Measurements from ENCODE around the gene GABPB1.

Gene GABPB1

GRCh38 chr15:50345298-50345697 is 9.7 kb downstream of the GABPB1 start:
- DNase-seq (ENCODE audit: extremely low read depth in 1 of 2, low read depth in 1 of 2): no peak

GRCh38 chr15:50344006-50344464 is 11.0 kb downstream of the GABPB1 start:
- no peak for DNase-seq (ENCODE audit: extremely low read depth in 1 of 2, low read depth in 1 of 2)

DNA sequence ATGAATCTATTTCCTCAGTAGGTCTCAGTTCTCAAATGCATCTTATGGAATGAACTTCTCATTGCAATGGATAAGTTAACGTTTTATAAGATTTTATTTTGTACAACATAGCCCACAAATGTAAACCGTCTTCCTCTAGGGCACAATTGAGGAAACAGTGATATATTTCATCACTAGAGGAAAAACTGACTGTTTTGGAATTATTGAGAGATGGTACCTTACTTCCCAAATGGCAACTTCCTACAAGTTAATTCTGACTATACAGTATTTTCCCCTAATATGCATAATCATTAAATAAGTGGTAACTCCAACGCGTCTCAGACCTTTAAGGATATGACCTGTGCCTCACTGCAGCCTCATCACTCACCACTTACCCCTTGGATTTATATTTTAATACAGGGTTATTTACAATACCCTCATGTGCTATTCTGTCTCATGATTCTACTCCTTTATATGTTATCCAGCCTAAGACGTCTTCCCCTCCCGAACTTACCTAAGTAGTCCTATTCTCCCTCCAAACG is 13.3 kb downstream of the GABPB1 start:
- DNase-seq (ENCODE audit: extremely low read depth in 1 of 2, low read depth in 1 of 2): no peak

DNA sequence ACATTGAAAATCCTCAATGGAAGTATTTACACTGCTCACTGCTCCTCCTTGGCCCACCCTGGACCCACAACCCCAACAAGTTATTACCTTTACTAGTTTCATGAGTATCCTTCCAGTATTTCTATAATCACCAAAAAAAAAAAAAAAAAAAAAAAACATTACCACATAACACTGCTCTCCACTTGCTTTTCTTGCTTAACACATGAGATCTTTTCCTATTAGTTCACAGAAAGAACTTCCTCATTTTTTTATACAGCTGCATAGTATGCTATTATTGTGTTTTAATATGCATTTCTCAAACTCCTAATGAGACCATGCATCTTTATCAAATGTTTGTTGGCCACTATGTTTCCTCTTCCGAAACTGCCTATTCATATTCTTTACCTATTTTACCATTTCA is 14.6 kb downstream of the GABPB1 start:
- DNase-seq (ENCODE audit: extremely low read depth in 1 of 2, low read depth in 1 of 2): no peak

- no peak for DNase-seq (ENCODE audit: extremely low read depth in 1 of 2, low read depth in 1 of 2)
Observed at GRCh38 chr15:50339717-50340116, 15.3 kb downstream of the GABPB1 start.

DNA sequence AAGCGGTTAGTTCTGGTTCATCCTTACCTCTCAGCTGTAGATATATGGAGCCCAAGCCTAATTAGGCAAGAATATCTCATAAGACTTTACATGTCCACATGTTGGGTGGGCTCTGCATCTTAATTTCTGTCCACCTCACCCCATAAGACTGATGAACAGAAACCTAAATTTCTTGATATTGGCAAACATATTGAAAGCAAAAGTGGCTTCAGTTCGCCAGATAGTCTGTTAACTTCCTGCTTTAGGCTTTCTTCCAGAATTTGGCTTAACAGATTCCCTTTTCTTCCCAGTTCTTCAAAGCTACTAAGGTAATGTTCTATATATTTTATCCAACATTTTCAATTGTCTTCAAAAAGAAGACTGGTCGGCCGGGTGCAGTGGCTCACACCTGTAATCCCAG is 19.7 kb downstream of the GABPB1 start:
- no peak for DNase-seq (ENCODE audit: extremely low read depth in 1 of 2, low read depth in 1 of 2)

DNA sequence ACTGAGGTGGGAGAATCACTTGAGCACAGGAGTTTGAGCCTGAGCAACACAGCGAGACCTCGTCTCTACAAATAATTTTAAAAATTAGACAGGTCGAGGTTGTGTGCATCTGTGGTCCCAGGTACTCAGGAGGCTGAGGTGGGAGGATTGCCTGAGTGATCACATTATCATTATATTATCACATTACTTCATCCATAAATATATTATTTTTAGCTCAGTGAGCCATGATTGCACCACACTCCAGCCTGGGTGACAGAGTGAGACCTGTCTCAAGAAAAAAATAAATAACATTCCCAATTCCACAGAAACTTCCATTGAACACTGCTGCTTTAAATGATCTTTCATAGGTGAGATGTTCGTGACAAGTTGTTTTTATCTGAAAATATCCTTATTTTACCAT is 21.8 kb downstream of the GABPB1 start:
- DNase-seq (ENCODE audit: extremely low read depth in 1 of 2, low read depth in 1 of 2): no peak

DNA sequence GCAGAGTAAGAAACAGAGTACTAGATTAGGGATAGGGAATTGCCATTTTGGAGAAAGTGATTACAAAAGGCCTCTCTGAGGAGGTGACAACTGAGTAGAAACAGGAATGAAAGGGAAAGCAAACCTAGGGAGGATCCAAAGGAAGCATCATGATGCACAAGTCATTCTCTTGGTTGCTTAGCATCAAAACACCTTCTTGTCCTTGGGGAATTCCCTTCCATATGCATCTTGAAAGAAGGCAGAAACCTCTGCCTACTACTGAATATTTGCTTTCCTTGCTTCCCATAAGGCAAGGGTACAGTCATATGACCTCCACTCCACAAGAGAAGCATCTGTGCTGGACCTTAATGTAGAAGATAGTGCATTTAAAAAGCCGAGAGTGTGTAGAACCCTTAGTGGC is 24.1 kb downstream of the GABPB1 start:
- no peak for DNase-seq (ENCODE audit: extremely low read depth in 1 of 2, low read depth in 1 of 2)

GRCh38 chr15:50328116-50328515 is 26.9 kb downstream of the GABPB1 start:
- no peak for DNase-seq (ENCODE audit: extremely low read depth in 1 of 2, low read depth in 1 of 2)

GRCh38 chr15:50321680-50322210 is 33.3 kb downstream of the GABPB1 start:
- DNase-seq (ENCODE audit: extremely low read depth in 1 of 2, low read depth in 1 of 2): no peak

- DNase-seq (ENCODE audit: extremely low read depth in 1 of 2, low read depth in 1 of 2): no peak
Observed at GRCh38 chr15:50320504-50320903, 34.5 kb downstream of the GABPB1 start.

DNA sequence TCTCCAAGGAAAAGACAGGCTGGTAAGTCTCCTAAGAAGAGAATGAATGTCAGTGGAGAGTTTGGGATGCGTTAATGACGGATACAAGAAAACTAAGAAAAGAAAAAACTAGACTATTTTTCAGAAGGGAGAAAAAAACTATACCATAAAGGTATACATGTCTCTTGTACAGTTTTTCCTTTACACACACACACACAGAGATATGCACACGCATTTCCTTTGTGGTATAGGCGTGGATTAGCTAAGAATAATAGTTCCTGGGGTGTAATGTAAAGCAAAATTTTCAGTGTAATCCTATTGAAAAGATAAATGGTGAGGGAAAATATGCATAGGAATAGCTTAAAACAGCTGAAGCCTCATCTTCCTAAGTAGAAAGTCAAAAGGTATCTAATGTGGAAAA is 36.3 kb downstream of the GABPB1 start:
- DNase-seq (ENCODE audit: extremely low read depth in 1 of 2, low read depth in 1 of 2): no peak

DNA sequence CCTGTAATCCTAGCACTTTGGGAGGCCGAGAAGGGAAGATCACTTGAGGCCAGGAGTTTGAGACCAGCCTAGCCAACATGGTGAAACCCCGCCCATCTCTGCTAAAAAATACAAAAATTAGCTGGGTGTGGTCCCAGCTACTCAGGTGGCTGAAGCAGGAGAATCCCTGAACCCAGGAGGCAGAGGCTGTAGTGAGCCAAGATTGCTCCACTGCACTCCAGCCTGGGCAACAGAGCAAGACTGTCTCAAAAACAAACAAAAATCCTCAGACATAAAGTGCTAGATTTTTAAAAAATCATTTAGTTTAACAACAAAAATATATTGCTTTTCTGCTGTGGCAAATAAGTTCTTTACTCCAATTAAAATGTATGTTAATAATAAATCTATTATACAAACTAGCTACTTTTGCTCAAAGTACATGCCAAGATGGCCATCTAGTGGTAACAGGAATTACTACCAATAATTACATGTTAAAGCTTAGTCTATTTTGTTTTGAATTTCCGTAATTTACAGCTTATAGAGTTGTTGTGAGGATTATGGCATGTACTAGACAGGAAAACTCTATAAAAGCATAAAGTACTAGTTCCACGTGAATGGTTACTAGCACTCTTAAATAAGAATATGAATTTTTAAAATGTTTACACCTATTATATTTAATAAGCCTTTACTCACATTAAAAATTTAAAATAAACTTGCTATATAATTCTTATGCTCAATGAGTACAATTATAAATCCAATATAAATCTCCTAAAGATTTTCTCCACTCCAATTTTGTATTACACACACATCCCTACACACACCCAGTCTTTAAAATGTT is 39.0 kb downstream of the GABPB1 start:
- no peak for DNase-seq (ENCODE audit: extremely low read depth in 1 of 2, low read depth in 1 of 2)

GRCh38 chr15:50312636-50313035 is 42.4 kb downstream of the GABPB1 start:
- DNase-seq (ENCODE audit: extremely low read depth in 1 of 2, low read depth in 1 of 2): no peak

- DNase-seq (ENCODE audit: extremely low read depth in 1 of 2, low read depth in 1 of 2): no peak
Observed at GRCh38 chr15:50307799-50308198, 47.2 kb downstream of the GABPB1 start.

GRCh38 chr15:50304836-50305235 is 50.2 kb downstream of the GABPB1 start:
- DNase-seq (ENCODE audit: extremely low read depth in 1 of 2, low read depth in 1 of 2): no peak

- DNase-seq (ENCODE audit: extremely low read depth in 1 of 2, low read depth in 1 of 2): no peak
Observed at GRCh38 chr15:50302581-50302980, 52.4 kb downstream of the GABPB1 start.

- DNase-seq (ENCODE audit: extremely low read depth in 1 of 2, low read depth in 1 of 2): no peak
Observed at GRCh38 chr15:50298340-50298739, 56.7 kb downstream of the GABPB1 start.

- no peak for DNase-seq (ENCODE audit: extremely low read depth in 1 of 2, low read depth in 1 of 2)
Observed at GRCh38 chr15:50295966-50296365, 59.0 kb downstream of the GABPB1 start.

DNA sequence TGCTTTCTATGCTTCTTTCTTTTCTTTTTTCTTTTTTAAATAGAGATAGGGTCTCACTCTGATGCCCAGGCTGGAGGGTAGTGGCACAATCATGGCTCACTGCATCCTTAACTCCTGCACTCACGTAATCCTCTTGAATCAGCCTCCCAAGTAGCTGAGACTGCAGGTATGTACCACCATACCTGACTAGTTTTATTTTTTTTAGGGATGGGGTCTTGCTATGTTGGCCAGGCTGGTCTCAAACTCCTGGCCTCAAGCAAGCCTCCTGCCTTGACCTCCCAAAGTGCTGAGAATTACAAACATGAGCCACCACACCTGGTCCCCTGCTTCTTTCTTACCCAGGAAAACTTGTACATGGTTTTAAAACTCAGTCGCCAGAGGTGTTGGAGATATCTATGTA is 65.2 kb downstream of the GABPB1 start:
- DNase-seq (ENCODE audit: extremely low read depth in 1 of 2, low read depth in 1 of 2): no peak

DNA sequence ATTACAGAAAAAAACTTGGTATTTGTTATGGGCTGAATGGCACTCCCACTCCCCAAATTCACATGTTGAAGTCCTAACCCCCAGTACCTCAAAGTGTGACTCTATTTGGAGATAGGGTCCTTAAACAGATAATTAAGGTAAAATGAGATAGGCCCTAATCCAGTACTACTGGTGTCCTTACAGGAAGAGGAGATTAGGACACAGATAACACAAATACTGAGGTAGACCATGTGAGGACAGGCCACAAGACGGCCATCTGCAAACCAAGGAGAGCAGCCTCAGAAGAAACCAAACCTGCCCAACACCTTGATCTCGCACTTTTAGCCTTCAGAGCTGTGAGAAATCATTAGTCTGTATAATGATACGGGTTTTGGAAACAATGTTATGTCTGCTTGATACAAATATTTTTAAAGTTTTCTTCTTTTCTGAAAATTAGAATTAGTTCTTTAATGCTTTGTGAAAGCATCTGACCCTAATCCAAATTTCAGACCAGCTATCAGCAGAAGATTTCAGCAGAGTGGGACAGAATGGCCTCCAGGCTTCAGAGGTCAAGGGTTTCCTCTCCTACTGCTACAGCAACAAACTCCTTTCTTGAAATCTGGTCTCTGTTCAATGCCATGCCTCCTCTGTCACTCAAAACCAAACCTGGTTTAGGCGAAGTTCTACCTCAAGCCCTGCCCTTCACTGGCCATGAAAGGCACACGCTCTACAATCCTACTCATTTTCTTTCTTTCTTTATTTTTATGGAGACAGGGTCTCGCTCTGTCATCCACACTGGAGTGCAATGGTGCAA is 67.5 kb downstream of the GABPB1 start:
- DNase-seq (ENCODE audit: extremely low read depth in 1 of 2, low read depth in 1 of 2): no peak

DNA sequence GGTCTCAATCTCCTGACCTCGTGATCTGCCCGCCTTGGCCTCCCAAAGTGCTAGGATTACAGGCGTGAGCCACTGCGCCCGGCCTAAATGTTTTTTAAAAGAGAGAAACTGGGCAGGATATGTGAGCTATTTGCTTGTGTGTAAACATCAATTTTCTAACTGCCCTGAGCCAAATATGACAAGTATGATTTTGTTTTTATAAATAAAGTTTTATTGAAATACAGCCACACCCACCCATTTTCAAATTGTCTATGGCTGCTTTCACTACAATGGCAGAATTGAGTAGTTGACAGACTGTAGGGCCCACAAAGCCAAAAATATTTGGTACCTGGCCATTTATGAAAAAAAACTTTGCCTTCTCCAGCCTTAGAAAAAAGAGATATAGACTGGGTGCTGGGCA is 73.6 kb downstream of the GABPB1 start:
- no peak for DNase-seq (ENCODE audit: extremely low read depth in 1 of 2, low read depth in 1 of 2)

Measured in activated CD8-positive, alpha-beta memory T cell treated with anti-CD3 and anti-CD28 coated beads for 1 hour (primary cell).